CD4-positive, alpha-beta memory T cell (primary cell): Measurements from ENCODE around the gene MYL6. TPM values are rescaled to one million over a fixed set of nuclear protein-coding genes. Genes with fewer than 3 reads are reported as not detected.

Experiments
- CTCF ChIA-PET: fragments of 350-600 bp; sonication (Branson Sonifier 250); formaldehyde crosslinking; loops from one replicate; lab custom pipeline; 2021; ENCODE audit warnings: inconsistent platforms; ENCODE audit not compliant: partially characterized antibody; lab: Charles Lee
- POLR2A ChIA-PET: fragments of 350-600 bp; sonication (Branson Sonifier 250); formaldehyde crosslinking; loops from one replicate; lab custom pipeline; 2021; ENCODE audit not compliant: partially characterized antibody; lab: Charles Lee
- DNase-seq, 5 donors: peaks; one replicate each; pipeline versions ENCODE4 v3.0.0 to v3.0.0-alpha.2; 2020 to 2022; ENCODE audit warnings: mixed read lengths in 1 of 5
- H3K27ac ChIP-seq: one replicate; pipeline ENCODE4 v1.7.0; 2013; ENCODE audit warnings: low read depth, low read length
- H3K27me3 ChIP-seq: 2 replicates; pipeline ENCODE4 v1.7.0; 2013; ENCODE audit warnings: mild to moderate bottlenecking, low read length, moderate library complexity; ENCODE audit not compliant: insufficient read depth
- H3K36me3 ChIP-seq: 2 replicates; pipeline ENCODE4 v1.7.0; 2013; ENCODE audit warnings: mild to moderate bottlenecking, low read length, moderate library complexity; ENCODE audit not compliant: insufficient read depth
- H3K4me1 ChIP-seq: 2 replicates; pipeline ENCODE4 v1.7.0; 2013; ENCODE audit warnings: mild to moderate bottlenecking, low read length, moderate library complexity; ENCODE audit not compliant: insufficient read depth
- H3K4me3 ChIP-seq, 2 donors: one replicate each; pipeline ENCODE4 v1.7.0; 2013; ENCODE audit warnings: low read length in 2 of 2, mild to moderate bottlenecking in 1 of 2
- H3K9me3 ChIP-seq, 2 donors: one replicate each; pipeline ENCODE4 v1.7.0; 2013; ENCODE audit warnings: low read length in 2 of 2, control low read depth in 1 of 2; ENCODE audit not compliant: control insufficient read depth in 1 of 2
- H3K27ac Mint-ChIP-seq, 7 donors: one replicate each; pipeline ENCODE4 v1.8.0; 2020 to 2021; ENCODE audit warnings: mixed read lengths in 7 of 7, mild to moderate bottlenecking in 6 of 7, inconsistent platforms in 3 of 7, moderate library complexity in 3 of 7
- H3K27me3 Mint-ChIP-seq, 2 donors: one replicate each; pipeline ENCODE4 v1.8.0; 2020 to 2021; ENCODE audit warnings: mixed read lengths in 2 of 2
- H3K36me3 Mint-ChIP-seq, 2 donors: one replicate each; pipeline ENCODE4 v1.8.0; 2020 to 2021; ENCODE audit warnings: mixed read lengths in 2 of 2, inconsistent platforms in 1 of 2, mild to moderate bottlenecking in 1 of 2
- H3K4me1 Mint-ChIP-seq, 4 donors: one replicate each; pipeline ENCODE4 v1.8.0; 2020 to 2021; ENCODE audit warnings: mixed read lengths in 4 of 4, mild to moderate bottlenecking in 1 of 4
- H3K4me3 Mint-ChIP-seq, 8 donors: one replicate each; pipeline ENCODE4 v1.8.0; 2020 to 2021; ENCODE audit warnings: mixed read lengths in 8 of 8, mild to moderate bottlenecking in 7 of 8, moderate library complexity in 6 of 8, inconsistent platforms in 3 of 8
- H3K9me3 Mint-ChIP-seq, 8 donors: one replicate each; pipeline ENCODE4 v1.8.0; 2020 to 2021; ENCODE audit warnings: mixed read lengths in 8 of 8, mild to moderate bottlenecking in 5 of 8, inconsistent platforms in 3 of 8, moderate library complexity in 1 of 8
- intact Hi-C: fragments of 100-400 bp; cut with micrococcal nuclease; formaldehyde crosslinking; loops from one replicate; pipeline ENCODE4 v1.15.1; 2023
- polyA plus RNA-seq, 2 donors: library from polyadenylated mRNA; unstranded; fragments of 300-500 nt; fragmentation: Illumina TruSeq; gene quantifications; one replicate each; pipeline ENCODE4 v1.2.3, GENCODE V29; 2021
- total RNA-seq, 2 experiments: library from RNA; stranded (reverse); gene quantifications; one replicate each; pipeline ENCODE4 v1.2.3, GENCODE V29; 2021

The MYL6 gene
- total and polyA plus RNA-seq, 4 experiments from 2014 or later: 567 to 3,317 (median 1,365) TPM

GRCh38 chr12:56146492-56147460 lies 11.4 kb upstream of the MYL6 start:
- H3K27me3 Mint-ChIP-seq: no peaks in the 10 kb centered on the region
- peaks cover 26 to 51% (median 39%) of the 10 kb centered on the region in 4 donors for H3K4me1 Mint-ChIP-seq
- H3K9me3 Mint-ChIP-seq: no peaks in the 10 kb centered on the region
- ChIA-PET POLR2A (interaction anchor here (0.7 to 1.0 kb wide), 2 partner anchors 30 to 41 kb away, joined by 4 to 5 read pairs; no protein-coding TSS in a partner anchor), CTCF (interaction anchor here (0.7 kb wide), 1 partner anchor 43 kb away, joined by 3 read pairs; no protein-coding TSS in a partner anchor)
- Histone ChIP-seq H3K27me3 (no peaks in the 10 kb centered on the region), H3K36me3 (peaks cover 36% of the 10 kb centered on the region), H3K4me1 (peaks cover 35% of the 10 kb centered on the region), H3K4me3 (no peak overlapping the region), H3K27ac (no peak overlapping the region), H3K9me3 (no peaks in the 10 kb centered on the region)
- no peak for DNase-seq
- intact Hi-C loops: no loop called here
- H3K36me3 Mint-ChIP-seq: peaks cover 36% of the 10 kb centered on the region in 2 donors
- peak overlapping the region in 4 of 7 donors; percentile 16 to 47 (median 41) for H3K27ac Mint-ChIP-seq
- no peak overlapping the region for H3K4me3 Mint-ChIP-seq

- Mint-ChIP-seq H3K4me3 (peak overlapping the region in 7 of 8 donors; percentile 33 to 67 (median 53)), H3K36me3 (peaks cover 0 to 1% of the 10 kb centered on the region in 2 donors), H3K4me1 (peaks cover 17 to 48% (median 28%) of the 10 kb centered on the region in 4 donors), H3K27me3 (no peaks in the 10 kb centered on the region), H3K9me3 (no peaks in the 10 kb centered on the region), H3K27ac (peak overlapping the region; percentile 50 to 99 (median 95))
- H3K4me1 ChIP-seq: peaks cover 27% of the 10 kb centered on the region
- H3K9me3 ChIP-seq: no peaks in the 10 kb centered on the region
- CTCF ChIA-PET: interaction anchor here (1.4 to 2.9 kb wide), 7 partner anchors 8 to 104 kb away, joined by 4 to 22 read pairs (median 7); partner anchors contain the start of genes ESYT1 and ZC3H10
- no peak overlapping the region for H3K27ac ChIP-seq
- no peak for DNase-seq
- intact Hi-C loops: no loop called here
- no peaks in the 10 kb centered on the region for H3K36me3 ChIP-seq
- POLR2A ChIA-PET: interaction anchor here (1.2 to 2.1 kb wide), 3 partner anchors 25 to 71 kb away, joined by 3 to 12 read pairs (median 5); partner anchors contain the start of genes PA2G4 and RNF41
- H3K27me3 ChIP-seq: no peaks in the 10 kb centered on the region
- no peak overlapping the region for H3K4me3 ChIP-seq
Observed at GRCh38 chr12:56150563-56150962, 7.6 kb upstream of the MYL6 start.

GRCh38 chr12:56151672-56152131 lies 6.5 kb upstream of the MYL6 start:
- ChIA-PET POLR2A (interaction anchor here (0.6 to 2.1 kb wide), 19 partner anchors 18 to 321 kb away, joined by 3 to 24 read pairs (median 4); partner anchors contain the start of genes CNPY2, PA2G4, RNF41 and RPL41), CTCF (interaction anchor here (0.8 to 2.9 kb wide), 14 partner anchors 9 to 105 kb away, joined by 3 to 22 read pairs (median 4); partner anchors contain the start of genes ESYT1, RNF41, SMARCC2 and ZC3H10)
- peaks cover 27% of the 10 kb centered on the region for H3K4me1 ChIP-seq
- H3K27ac Mint-ChIP-seq: peak overlapping the region; percentile 93 to 99 (median 97)
- H3K4me3 Mint-ChIP-seq: peak overlapping the region; percentile 91 to 96 (median 94)
- no peaks in the 10 kb centered on the region for H3K27me3 Mint-ChIP-seq
- H3K36me3 Mint-ChIP-seq: no peaks in the 10 kb centered on the region
- H3K27me3 ChIP-seq: no peaks in the 10 kb centered on the region
- no peaks in the 10 kb centered on the region for H3K9me3 Mint-ChIP-seq
- H3K4me1 Mint-ChIP-seq: peaks cover 15 to 47% (median 27%) of the 10 kb centered on the region in 4 donors
- peak; percentile 63 to 80 (median 67) for DNase-seq
- intact Hi-C loops: loop anchor here (1.0 kb wide), 4 partner anchors 22 to 322 kb away; partner anchors contain the start of genes DNAJC14, PA2G4 and ZC3H10
- H3K36me3 ChIP-seq: no peaks in the 10 kb centered on the region
- H3K9me3 ChIP-seq: no peaks in the 10 kb centered on the region
- H3K4me3 ChIP-seq: peak overlapping the region; percentile 66 to 91
- H3K27ac ChIP-seq: peak overlapping the region; percentile 84

GRCh38 chr12:56152132-56152755 lies 5.9 kb upstream of the MYL6 start, which contains the start of gene MYL6B:
Gene MYL6B, plus strand, starts transcription at chr12:56152587. Its CDS starts 1,332 bp downstream, at chr12:56153919.
- Histone ChIP-seq H3K9me3 (no peaks in the 10 kb centered on the region), H3K27me3 (no peaks in the 10 kb centered on the region), H3K36me3 (no peaks in the 10 kb centered on the region), H3K4me3 (peak within 1 kb of the TSS; percentile 66 to 91), H3K27ac (peak within 1 kb of the TSS; percentile 84), H3K4me1 (peaks cover 33% of the 10 kb centered on the region)
- peak; percentile 87 to 94 (median 88) for DNase-seq
- Mint-ChIP-seq H3K4me3 (peak within 1 kb of the TSS; percentile 91 to 96 (median 94)), H3K9me3 (no peaks in the 10 kb centered on the region), H3K36me3 (peaks cover 0 to under 1% of the 10 kb centered on the region in 2 donors), H3K27me3 (no peaks in the 10 kb centered on the region), H3K4me1 (peaks cover 13 to 46% (median 26%) of the 10 kb centered on the region in 4 donors), H3K27ac (peak within 1 kb of the TSS; percentile 93 to 99 (median 97))
- ChIA-PET POLR2A (interaction anchor here (0.6 to 2.1 kb wide), 19 partner anchors 17 to 322 kb away, joined by 3 to 24 read pairs (median 4); partner anchors contain the start of genes CNPY2, PA2G4, RNF41 and RPL41), CTCF (interaction anchor here (0.8 to 2.9 kb wide), 14 partner anchors 9 to 105 kb away, joined by 3 to 22 read pairs (median 4); partner anchors contain the start of genes ESYT1, RNF41, SMARCC2 and ZC3H10)
- intact Hi-C loops: loop anchor here (1.0 kb wide), 4 partner anchors 23 to 323 kb away; partner anchors contain the start of genes DNAJC14, PA2G4 and ZC3H10

GRCh38 chr12:56152756-56153677 lies 5.1 kb upstream of the MYL6 start:
- no peaks in the 10 kb centered on the region for H3K36me3 ChIP-seq
- H3K36me3 Mint-ChIP-seq: peaks cover 0 to 4% of the 10 kb centered on the region in 2 donors
- H3K4me1 ChIP-seq: peaks cover 36% of the 10 kb centered on the region
- H3K27ac ChIP-seq: peak overlapping the region; percentile 84
- H3K27ac Mint-ChIP-seq: peak overlapping the region; percentile 93 to 99 (median 97)
- peaks cover 17 to 54% (median 31%) of the 10 kb centered on the region in 4 donors for H3K4me1 Mint-ChIP-seq
- ChIA-PET POLR2A (interaction anchor here (1.9 to 10.8 kb wide), 3 partner anchors 25 to 36 kb away, joined by 19 to 236 read pairs (median 126); partner anchors contain the start of genes ESYT1, RPL41, SMARCC2 and ZC3H10), CTCF (no interaction called here)
- H3K4me3 ChIP-seq: peak overlapping the region in 1 of 2 donors; percentile 66
- H3K9me3 Mint-ChIP-seq: no peaks in the 10 kb centered on the region
- H3K27me3 Mint-ChIP-seq: no peaks in the 10 kb centered on the region
- no peaks in the 10 kb centered on the region for H3K9me3 ChIP-seq
- intact Hi-C loops: loop anchor here (1.0 kb wide), 4 partner anchors 24 to 324 kb away; partner anchors contain the start of genes DNAJC14, PA2G4 and ZC3H10
- DNase-seq: no peak
- H3K27me3 ChIP-seq: no peaks in the 10 kb centered on the region
- H3K4me3 Mint-ChIP-seq: peak overlapping the region; percentile 91 to 96 (median 94)
